Prostate gland (tissue), 2 donors: ENCODE measurements around the gene FOXD4L1.
"Not testable (repeated sequence)": the region's sequence is repeated elsewhere in the genome, so short reads cannot be mapped to it uniquely, and the experiment has no call there.

Experiments used
- CTCF ChIP-seq, 4 experiments: fragments of 200-600 bp in 2 of 4; fragments of 450-650 bp in 2 of 4; sonication (generic) in 2 of 4; IDR thresholded peaks; 1 replicate in 3 of 4; 2 replicates in 1 of 4; pipeline ENCODE4 v1.5.1; 2016 to 2019; ENCODE audit warnings: antibody characterized with exemption in 4 of 4, mild to moderate bottlenecking in 2 of 4, moderate library complexity in 2 of 4
- POLR2A ChIP-seq: fragments of 450-650 bp; IDR thresholded peaks from one replicate; pipeline ENCODE4 v1.6.1; 2016; ENCODE audit warnings: antibody characterized with exemption, mild to moderate bottlenecking
- POLR2AphosphoS5 ChIP-seq: sonication (generic); formaldehyde crosslinking; IDR thresholded peaks from one replicate; pipeline ENCODE4 v1.6.1; 2017; ENCODE audit warnings: antibody characterized with exemption

- TF ChIP-seq CTCF (IDR thresholded peaks at IDR 0.05); POLR2A; POLR2AphosphoS5: not testable (repeated sequence)
Measured at GRCh38 chr2:113532991-113533390, 34.5 kb downstream of the FOXD4L1 start.
